NCI-H2196 treated with DMSO at 0.1 percent for 48 hours (cell line): ENCODE data around the gene PTBP2.

ENCODE experiments used
- DNase-seq: peaks from one replicate; lab custom pipeline; 2025; ENCODE audit not compliant: unreplicated experiment; lab: John Stamatoyannopoulos, UW

Gene PTBP2

DNA sequence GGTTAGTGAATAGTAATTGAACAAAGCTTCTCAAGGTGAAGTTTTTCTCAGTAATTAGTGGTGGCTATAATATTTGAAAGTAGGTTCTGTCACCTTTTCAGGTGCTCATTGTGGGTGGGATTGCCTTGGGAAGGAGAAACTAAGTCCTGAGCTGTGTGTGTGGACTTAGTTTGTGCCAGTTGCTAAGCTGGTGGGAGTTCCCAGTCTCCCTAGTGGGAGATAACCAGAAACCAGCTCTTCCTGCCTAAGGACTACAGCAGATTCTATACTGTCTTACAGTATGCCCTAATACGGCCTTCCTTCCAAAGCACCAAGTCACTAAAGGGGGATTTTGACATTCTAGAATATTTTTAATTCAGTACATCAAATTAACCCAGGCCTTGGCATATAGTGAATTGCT is 94.3 kb downstream of the PTBP2 start:
- DNase-seq: no peak

DNA sequence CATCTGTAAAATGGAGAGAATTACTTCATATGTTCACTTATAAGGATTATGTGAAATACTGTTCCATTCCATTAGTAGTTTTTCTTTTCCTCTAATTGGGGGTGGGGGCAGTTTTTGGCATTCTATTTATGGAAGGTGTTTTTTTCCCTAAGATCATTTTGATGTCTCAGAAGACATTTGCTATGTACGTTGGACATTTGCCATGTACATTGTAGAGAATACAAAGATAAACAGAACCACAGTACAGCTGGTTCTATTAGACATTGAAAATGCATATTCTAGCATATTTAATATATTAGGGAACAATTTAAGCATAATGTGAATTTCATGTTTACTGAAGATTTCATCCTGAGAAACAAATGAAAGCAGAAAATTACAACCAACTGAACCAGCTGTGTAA is 98.5 kb downstream of the PTBP2 start:
- no peak for DNase-seq

GRCh38 chr1:96820671-96821070 is 99.1 kb downstream of the PTBP2 start:
- DNase-seq: no peak

DNA sequence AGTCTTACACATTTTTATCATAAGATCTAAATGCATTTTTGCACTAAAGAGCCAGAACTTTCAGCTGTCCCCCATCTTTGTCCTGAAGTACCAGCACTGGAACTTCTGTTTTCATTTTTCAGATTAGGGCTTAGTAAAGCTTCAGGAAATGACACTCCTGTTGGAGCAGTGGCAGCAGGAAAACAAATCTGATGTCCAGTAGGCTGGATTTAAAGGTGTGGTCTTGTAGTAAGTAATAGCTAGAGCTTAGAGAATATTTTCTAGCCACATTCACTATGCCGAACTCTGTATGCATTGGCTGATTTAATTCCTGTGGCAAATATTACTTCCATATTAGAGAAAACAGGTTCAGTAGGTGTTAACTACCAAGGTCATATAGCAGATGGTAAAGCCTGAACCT is 103.6 kb downstream of the PTBP2 start:
- no peak for DNase-seq

GRCh38 chr1:96825950-96826576 is 104.5 kb downstream of the PTBP2 start:
- no peak for DNase-seq

- DNase-seq: no peak
Measured at GRCh38 chr1:96833376-96833775, 111.8 kb downstream of the PTBP2 start.

DNA sequence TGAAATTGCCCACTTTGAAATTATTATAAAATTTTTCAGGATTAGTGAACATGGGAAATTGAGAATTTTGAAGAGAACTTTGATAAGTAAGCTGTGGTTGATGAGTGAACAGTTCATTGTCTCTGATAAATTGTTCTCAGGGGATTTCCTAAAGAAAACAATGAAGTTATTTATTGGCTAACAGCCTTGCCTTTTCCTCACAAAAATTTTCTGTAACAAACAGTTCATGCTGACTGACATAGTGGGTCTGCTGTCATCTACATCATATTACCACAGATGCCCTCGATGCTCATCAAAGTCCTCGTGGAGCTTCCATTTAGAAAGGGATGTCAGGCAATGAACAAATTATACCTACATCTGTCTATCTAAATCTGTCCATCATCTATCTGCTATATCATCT is 113.4 kb downstream of the PTBP2 start:
- no peak for DNase-seq

DNA sequence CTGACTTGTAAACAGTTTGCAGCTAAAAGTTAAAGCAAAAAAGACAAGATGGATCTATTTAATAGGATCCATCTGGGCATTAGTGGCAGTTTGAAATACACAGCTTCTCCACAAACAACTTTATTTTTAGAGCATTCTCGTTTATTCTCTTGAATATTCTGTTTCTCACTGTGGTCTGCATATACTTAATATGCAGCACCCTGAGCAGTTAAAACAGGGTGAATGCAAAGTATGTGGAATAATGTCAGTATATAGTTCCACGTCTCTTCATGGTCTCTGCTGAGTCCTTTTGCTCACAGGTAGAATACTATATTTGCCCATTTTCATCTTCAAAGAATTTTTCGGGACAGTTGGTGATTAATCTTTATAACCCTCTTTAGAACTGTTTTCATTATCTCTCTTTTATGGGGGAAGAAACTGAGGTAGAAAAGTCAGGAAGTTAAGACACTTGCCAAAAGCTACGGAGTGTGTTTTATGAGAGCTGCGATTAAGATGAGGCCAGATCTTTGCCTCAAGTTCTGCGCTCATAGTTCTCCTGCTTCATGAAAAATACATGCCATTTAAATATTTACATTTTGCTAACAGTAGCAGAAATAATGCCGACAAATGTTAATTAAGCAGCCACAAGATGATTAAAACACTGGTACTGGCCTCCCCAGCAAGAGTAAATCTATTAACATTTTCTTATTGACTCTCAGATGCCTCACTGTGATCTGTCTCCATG is 115.6 kb downstream of the PTBP2 start:
- no peak for DNase-seq

DNA sequence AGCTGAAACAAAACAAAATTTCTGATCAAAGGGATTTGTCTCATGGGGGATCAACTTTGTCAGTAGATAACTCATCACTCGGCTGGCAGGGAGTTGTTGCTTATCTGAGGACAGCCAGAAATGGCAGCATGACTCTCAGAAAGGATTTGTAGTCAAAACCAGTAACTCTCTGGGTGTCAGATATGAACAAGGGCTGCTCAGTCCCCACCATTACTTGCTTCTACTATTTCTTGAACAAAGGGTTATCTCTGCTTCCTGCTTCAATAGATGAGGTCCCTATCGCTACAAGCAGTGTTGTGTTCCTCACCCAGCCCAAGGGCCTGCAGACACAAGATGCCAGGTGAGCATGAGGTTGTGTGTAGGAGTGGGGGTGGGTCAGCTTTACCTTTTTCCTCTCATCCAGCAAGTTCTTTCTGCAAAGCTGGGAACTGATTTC is 116.2 kb downstream of the PTBP2 start:
- no peak for DNase-seq

GRCh38 chr1:96840396-96840795 is 118.8 kb downstream of the PTBP2 start:
- no peak for DNase-seq

DNA sequence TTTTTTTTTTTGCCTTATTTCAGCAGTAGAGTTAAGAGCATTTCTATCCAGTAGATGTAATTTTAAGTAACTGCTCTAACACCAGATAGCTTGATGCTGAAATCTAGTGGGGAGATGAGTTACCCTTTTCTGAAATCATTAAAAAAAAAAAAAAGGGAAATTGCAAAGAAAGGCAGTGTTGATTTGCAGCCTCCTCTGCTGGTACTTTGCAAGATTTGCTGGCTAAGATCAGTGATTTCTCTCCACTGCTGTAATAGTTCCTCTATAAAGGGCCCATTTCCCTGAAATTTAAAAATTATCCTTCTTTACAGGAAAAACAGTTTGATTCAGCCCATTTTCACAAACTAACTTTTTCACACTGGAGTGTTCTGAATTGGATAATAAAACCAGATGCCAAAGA is 120.6 kb downstream of the PTBP2 start:
- DNase-seq: no peak

DNA sequence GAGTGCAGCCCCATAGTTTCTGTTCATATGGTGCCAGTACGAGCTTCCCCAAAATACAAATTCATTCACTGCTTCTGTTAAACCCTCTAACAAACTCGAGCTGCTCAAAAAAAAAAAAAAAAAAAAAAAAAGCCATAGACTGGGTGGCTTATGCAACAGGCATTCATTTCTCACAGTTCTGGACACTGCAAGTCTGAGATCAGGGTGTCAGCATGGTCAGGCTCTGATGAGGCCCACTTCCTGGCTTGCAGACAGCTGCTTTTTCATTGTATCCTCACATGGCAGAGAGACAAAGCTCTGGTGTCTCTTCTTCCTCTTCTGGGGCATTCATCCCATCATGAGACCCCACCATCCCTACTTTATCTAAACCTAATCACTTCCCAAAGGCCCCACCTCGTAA is 121.6 kb downstream of the PTBP2 start:
- no peak for DNase-seq

GRCh38 chr1:96843601-96844000 is 122.0 kb downstream of the PTBP2 start:
- DNase-seq: no peak

GRCh38 chr1:96845464-96845863 is 123.9 kb downstream of the PTBP2 start:
- DNase-seq: no peak

DNA sequence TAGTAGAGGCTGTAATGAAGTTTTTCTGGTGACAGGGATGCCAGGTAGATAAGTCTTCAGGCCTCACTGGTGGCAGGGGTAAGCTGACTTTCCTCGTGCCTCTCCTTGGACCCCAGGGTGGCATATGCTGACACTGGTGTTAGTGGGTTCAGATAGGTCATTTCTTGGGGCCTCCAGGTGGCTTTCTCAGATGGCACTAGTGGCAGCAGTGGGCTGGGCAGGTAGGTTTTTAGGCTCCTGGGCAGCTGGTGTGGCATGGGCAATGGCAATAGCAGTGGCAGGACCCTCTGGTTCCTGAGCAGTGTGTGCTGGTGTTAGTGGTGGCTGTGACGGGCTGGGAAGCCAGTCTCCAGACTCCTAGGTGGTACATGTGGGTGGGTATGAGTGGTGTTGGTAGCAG is 140.3 kb downstream of the PTBP2 start:
- DNase-seq: no peak

GRCh38 chr1:96863449-96863848 is 141.9 kb downstream of the PTBP2 start:
- no peak for DNase-seq
